ENCODE results near the gene PRSS2.

GRCh38 chr7:142776206-142776844 lies 5.6 kb downstream of the PRSS2 start:
- TF ChIP-seq CTCF (IDR thresholded peaks at IDR 0.05) (no peak), EZH2 (IDR thresholded peaks at IDR 0.05; ENCODE audit: borderline replicate concordance, insufficient read depth, low read depth, low read length, poor library complexity, severe bottlenecking) (no peak)
